ENCODE measurements around the gene RPS27L.

DNA sequence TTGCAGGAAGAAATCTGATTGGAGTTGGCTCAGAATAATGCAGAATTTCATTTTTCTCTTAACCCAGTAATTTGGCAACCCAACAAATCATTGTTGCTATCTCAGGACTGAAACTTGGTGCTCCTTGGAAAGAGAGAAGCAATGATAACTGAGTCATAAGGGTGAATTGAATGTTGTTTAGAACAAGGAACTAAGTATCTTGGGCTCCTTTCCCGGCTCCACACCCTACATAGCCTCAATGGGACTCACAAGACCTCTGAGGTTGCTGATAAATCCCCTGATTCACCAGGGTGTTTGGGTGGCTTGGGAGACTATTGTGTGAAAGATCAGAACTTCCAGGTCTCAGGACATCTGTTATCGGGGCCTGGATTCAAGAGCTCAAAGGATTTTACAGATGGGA lies 24.4 kb upstream of the RPS27L start:
- no peak for TF ChIP-seq POLR2A (IDR thresholded peaks at IDR 0.05)
- TF ChIP-seq, protein P1, sequence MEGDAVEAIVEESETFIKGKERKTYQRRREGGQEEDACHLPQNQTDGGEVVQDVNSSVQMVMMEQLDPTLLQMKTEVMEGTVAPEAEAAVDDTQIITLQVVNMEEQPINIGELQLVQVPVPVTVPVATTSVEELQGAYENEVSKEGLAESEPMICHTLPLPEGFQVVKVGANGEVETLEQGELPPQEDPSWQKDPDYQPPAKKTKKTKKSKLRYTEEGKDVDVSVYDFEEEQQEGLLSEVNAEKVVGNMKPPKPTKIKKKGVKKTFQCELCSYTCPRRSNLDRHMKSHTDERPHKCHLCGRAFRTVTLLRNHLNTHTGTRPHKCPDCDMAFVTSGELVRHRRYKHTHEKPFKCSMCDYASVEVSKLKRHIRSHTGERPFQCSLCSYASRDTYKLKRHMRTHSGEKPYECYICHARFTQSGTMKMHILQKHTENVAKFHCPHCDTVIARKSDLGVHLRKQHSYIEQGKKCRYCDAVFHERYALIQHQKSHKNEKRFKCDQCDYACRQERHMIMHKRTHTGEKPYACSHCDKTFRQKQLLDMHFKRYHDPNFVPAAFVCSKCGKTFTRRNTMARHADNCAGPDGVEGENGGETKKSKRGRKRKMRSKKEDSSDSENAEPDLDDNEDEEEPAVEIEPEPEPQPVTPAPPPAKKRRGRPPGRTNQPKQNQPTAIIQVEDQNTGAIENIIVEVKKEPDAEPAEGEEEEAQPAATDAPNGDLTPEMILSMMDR (IDR thresholded peaks at IDR 0.05), result no peak
